HepG2 (cell line): ENCODE results near the gene IFI30. TPM values are rescaled to one million over a fixed set of nuclear protein-coding genes. Genes with fewer than 3 reads are reported as not detected.

Source experiments
- ATAC-seq: fragments of 200-7000 bp; cut with Tn5 transposase; 3 replicates; pipeline ENCODE4 v1.9.1; 2020; ENCODE audit warnings: mild to moderate bottlenecking, moderate library complexity
- BruUV-seq: library from RNA; stranded (reverse); fragments of 400-500 nt; replicated peaks from 2 replicates; lab custom pipeline; 2021; lab: Mats Ljungman, UMichigan
- CTCF ChIA-PET: fragments of 300-600 bp; formaldehyde crosslinking; extraction: SDS; loops from one replicate; lab custom pipeline; 2021; ENCODE audit warnings: low total read pairs, inconsistent platforms, low intra/inter-chr PET ratio; lab: Yijun Ruan, JAX
- POLR2A ChIA-PET: fragments of 350-600 bp; sonication (Branson Sonifier 250); formaldehyde crosslinking; loops from one replicate; lab custom pipeline; 2020; ENCODE audit warnings: antibody characterized with exemption, inconsistent platforms; lab: Yijun Ruan, JAX
- DNase-seq: peaks from one replicate; pipeline ENCODE4 v3.0.0-alpha.2; 2015; ENCODE audit warnings: low spot score
- FAIRE-seq: peaks from 3 replicates; lab custom pipeline; 2011; peaks lifted over from hg19 to GRCh38; lab: Jason Lieb, UNC
- H2AFZ ChIP-seq: one replicate; pipeline ENCODE4 v1.6.1; 2011; ENCODE audit warnings: low read length, inconsistent platforms
- H3K27ac ChIP-seq: fragments of 300-600 bp; 3 replicates; pipeline ENCODE4 v1.8.0; 2011; ENCODE audit warnings: mixed run types, mild to moderate bottlenecking, mixed read lengths, low read length, inconsistent platforms; ENCODE audit not compliant: insufficient read depth; ENCODE audit errors: extremely low read length
- H3K27me3 ChIP-seq, 2 experiments: fragments of 200-600 bp in 1 of 2; 2 replicates in 1 of 2; 3 replicates in 1 of 2; pipeline versions ENCODE4 v1.6.0 to v1.8.0; 2011; ENCODE audit warnings: low read length in 2 of 2, mild to moderate bottlenecking in 2 of 2, moderate library complexity in 2 of 2, inconsistent platforms in 1 of 2; ENCODE audit not compliant: insufficient read depth in 2 of 2, control insufficient read depth in 1 of 2
- H3K36me3 ChIP-seq, 2 experiments: fragments of 200-600 bp in 1 of 2; replicated peaks in 1 of 2; 2 replicates in 1 of 2; 3 replicates in 1 of 2; pipeline versions ENCODE4 v1.5.1 to v1.8.0; 2011; ENCODE audit warnings: low read length in 2 of 2, inconsistent platforms in 1 of 2; ENCODE audit not compliant: insufficient read depth in 2 of 2, control insufficient read depth in 1 of 2
- H3K4me1 ChIP-seq: 2 replicates; pipeline ENCODE4 v1.5.1; 2012; ENCODE audit warnings: low read length, inconsistent platforms; ENCODE audit not compliant: insufficient read depth
- H3K4me2 ChIP-seq: 2 replicates; pipeline ENCODE4 v1.6.0; 2011; ENCODE audit warnings: low read depth, low read length, inconsistent platforms
- H3K4me3 ChIP-seq, 3 experiments: fragments of 200-600 bp in 1 of 3; sonication (generic), shearing (Covaris generic) in 1 of 3; replicated peaks in 1 of 3; 2 replicates each; pipeline ENCODE4 v1.5.1; 2011 to 2016; ENCODE audit warnings: low read length in 3 of 3, inconsistent platforms in 2 of 3, low read depth in 2 of 3, mild to moderate bottlenecking in 2 of 3, control low read depth in 1 of 3, mixed read lengths in 1 of 3; ENCODE audit not compliant: insufficient read depth in 1 of 3
- H3K79me2 ChIP-seq: one replicate; pipeline ENCODE4 v1.6.1; 2011; ENCODE audit warnings: low read length, inconsistent platforms; ENCODE audit not compliant: insufficient read depth
- H3K9ac ChIP-seq: 2 replicates; pipeline ENCODE4 v1.6.0; 2011; ENCODE audit warnings: mild to moderate bottlenecking, low read depth, low read length, inconsistent platforms; ENCODE audit not compliant: insufficient read depth
- H3K9me3 ChIP-seq: 2 replicates; pipeline ENCODE4 v1.5.1; 2012; ENCODE audit warnings: mild to moderate bottlenecking, low read length
- H4K20me1 ChIP-seq: 2 replicates; pipeline ENCODE4 v1.6.0; 2011; ENCODE audit warnings: inconsistent platforms, mild to moderate bottlenecking, low read length, moderate library complexity; ENCODE audit not compliant: insufficient read depth
- ARNT2 ChIP-seq: sonication (generic); formaldehyde crosslinking; IDR thresholded peaks from 2 replicates; pipeline ENCODE4 v1.8.0; 2022; ENCODE audit warnings: mild to moderate bottlenecking, low read depth, missing genetic modification reagents, moderate library complexity
- BRF2 ChIP-seq: sonication (generic); formaldehyde crosslinking; IDR thresholded peaks from 2 replicates; pipeline ENCODE4 v1.8.1; 2022; ENCODE audit warnings: mild to moderate bottlenecking, missing genetic modification reagents
- CSRNP1 ChIP-seq: sonication (generic); formaldehyde crosslinking; IDR thresholded peaks from 2 replicates; pipeline ENCODE4 v1.8.1; 2023; ENCODE audit warnings: mild to moderate bottlenecking, missing genetic modification reagents
- IKZF1 ChIP-seq: fragments of 450-650 bp; IDR thresholded peaks from 2 replicates; pipeline ENCODE4 v1.7.1; 2016
- KLF11 ChIP-seq: IDR thresholded peaks from 2 replicates; pipeline ENCODE4 v1.6.1; 2016; ENCODE audit warnings: missing compliant biosample characterization
- NFYB ChIP-seq: sonication (generic); formaldehyde crosslinking; IDR thresholded peaks from 2 replicates; pipeline ENCODE4 v1.4.0; 2020; ENCODE audit warnings: missing genetic modification reagents
- POLR2A ChIP-seq, 2 experiments: IDR thresholded peaks; 2 replicates each; pipeline ENCODE4 v1.6.1; 2011; ENCODE audit warnings: low read depth in 2 of 2, low read length in 2 of 2, mild to moderate bottlenecking in 1 of 2, moderate library complexity in 1 of 2; ENCODE audit not compliant: insufficient read depth in 1 of 2
- TIGD3 ChIP-seq: sonication (generic); formaldehyde crosslinking; IDR thresholded peaks from 2 replicates; pipeline ENCODE4 v1.5.1; 2020; ENCODE audit warnings: mild to moderate bottlenecking, missing genetic modification reagents, borderline replicate concordance
- TRAFD1 ChIP-seq: sonication (generic); formaldehyde crosslinking; IDR thresholded peaks from 2 replicates; pipeline ENCODE4 v1.5.1; 2020; ENCODE audit warnings: missing genetic modification reagents, mild to moderate bottlenecking, borderline replicate concordance
- ZBTB20 ChIP-seq: sonication (generic); formaldehyde crosslinking; IDR thresholded peaks from 2 replicates; pipeline ENCODE4 v1.8.1; 2023; ENCODE audit warnings: missing genetic modification reagents, low read depth, mild to moderate bottlenecking, borderline replicate concordance
- ZFY ChIP-seq: sonication (generic); formaldehyde crosslinking; IDR thresholded peaks from 2 replicates; pipeline ENCODE4 v1.4.0; 2020; ENCODE audit warnings: missing genetic modification reagents
- ZNF263 ChIP-seq: sonication (generic); formaldehyde crosslinking; IDR thresholded peaks from 2 replicates; pipeline ENCODE4 v1.4.0; 2020; ENCODE audit warnings: missing genetic modification reagents
- ZNF274 ChIP-seq: sonication (generic); formaldehyde crosslinking; IDR thresholded peaks from 2 replicates; pipeline ENCODE4 v1.5.1; 2020; ENCODE audit warnings: mild to moderate bottlenecking, missing genetic modification reagents
- ZNF691 ChIP-seq: sonication (generic); formaldehyde crosslinking; IDR thresholded peaks from 2 replicates; pipeline ENCODE4 v1.4.0; 2020; ENCODE audit warnings: missing genetic modification reagents, low read depth, mild to moderate bottlenecking, borderline replicate concordance
- ZNF720 ChIP-seq: sonication (generic); formaldehyde crosslinking; IDR thresholded peaks from 2 replicates; pipeline ENCODE4 v1.4.0; 2020; ENCODE audit warnings: missing genetic modification reagents
- ZNF788 ChIP-seq: sonication (generic); formaldehyde crosslinking; IDR thresholded peaks from 2 replicates; pipeline ENCODE4 v1.5.0; 2020; ENCODE audit warnings: mild to moderate bottlenecking, missing genetic modification reagents, borderline replicate concordance
- ZNF879 ChIP-seq: sonication (generic); formaldehyde crosslinking; IDR thresholded peaks from 2 replicates; pipeline ENCODE4 v1.8.1; 2023; ENCODE audit warnings: missing genetic modification reagents
- WGBS: methylation state at CpG from one replicate; pipeline ENCODE4 v1.1.6; 2017; ENCODE audit warnings: low lambda C conversion rate; 5-methylcytosine and 5-hydroxymethylcytosine counted together
- in situ Hi-C: cut with HindIII; loops from 2 replicates; pipeline ENCODE4 v1.10.0; 2017; ENCODE audit warnings: low pct_unique_long_range_greater_than_20kb; ENCODE audit not compliant: extremely low pct_ligation_motif_present
- intact Hi-C: fragments of 100-400 bp; cut with micrococcal nuclease; formaldehyde crosslinking; loops from one replicate; pipeline ENCODE4 v1.10.0; 2022; ENCODE audit not compliant: unreplicated experiment
- polyA plus RNA-seq, 8 experiments: library from polyadenylated mRNA; depleted of rRNA in 3 of 8; stranded (reverse) in 7 of 8; unstranded in 1 of 8; fragments of >200 nt; fragmentation: Illumina TruSeq in 4 of 8; extraction: Trizol in 4 of 8; gene quantifications; 2 replicates each; pipeline versions ENCODE4 v1.2.1 to v1.2.3, GENCODE V29; 2011 to 2016; ENCODE audit warnings: low read depth in 4 of 8, missing spikeins in 1 of 8, mixed read lengths in 1 of 8; ENCODE audit not compliant: insufficient read depth in 1 of 8
- total RNA-seq, 5 experiments: library from RNA; depleted of rRNA; stranded (reverse); fragments of >200 nt; fragmentation: Illumina TruSeq; extraction: Trizol; gene quantifications; 2 replicates each; pipeline ENCODE4 v1.2.3, GENCODE V29; 2016; ENCODE audit warnings: low read depth in 1 of 5

The IFI30 gene
- total and polyA plus RNA-seq, 2 of the 13 experiments (the other 11 are each of a cell fraction or from before 2014, with no cell fraction given), result 25.0 to 79.4 TPM

- ChIA-PET POLR2A (interaction anchor here (0.8 to 3.1 kb wide), 12 partner anchors 8 to 127 kb away, joined by 3 to 18 read pairs (median 6); no protein-coding TSS in a partner anchor), CTCF (interaction anchor here (0.9 to 1.2 kb wide), 2 partner anchors 8 to 40 kb away, joined by 3 read pairs; no protein-coding TSS in a partner anchor)
- WGBS, result 2% methylated on average over 32 of the region's 86 CpGs
- TF ChIP-seq TRAFD1 (CRISPR knock-in tag) (no peak), IKZF1 (no peak), ZFY (peak; percentile 69), ARNT2 (CRISPR knock-in tag) (no peak; the same call in 1 of the 2 replicates), NFYB (CRISPR knock-in tag) (no peak), KLF11 (CRISPR knock-in tag) (no peak), BRF2 (CRISPR knock-in tag) (no peak), ZNF720 (CRISPR knock-in tag) (no peak), ZNF274 (CRISPR knock-in tag) (no peak), ZBTB20 (CRISPR knock-in tag) (no peak), ZNF691 (no peak), POLR2A (IDR thresholded peaks at IDR 0.05; ENCODE audit: insufficient read depth in 1 of 2, low read depth in 2 of 2, low read length in 2 of 2) (peak in 1 of 2 experiments; percentile 70; a peak in 2 of 4 replicates), ZNF788 (CRISPR knock-in tag) (0 out of 2 replicates have a peak, but pooled peaks have one; percentile 10), TIGD3 (no peak), ZNF263 (CRISPR knock-in tag) (no peak), ZNF879 (no peak), CSRNP1 (peak; percentile 45; the same call in 1 of the 2 replicates)
Measured at GRCh38 chr19:18152817-18153555, 20.6 kb upstream of the IFI30 start, which contains the start of gene PIK3R2. PIK3R2 (plus strand) TSS chr19:18153163; CDS start chr19:18155880, 2,717 bp downstream.

More at GRCh38 chr19:18152817-18153555, 20.6 kb upstream of the IFI30 start, which contains the start of gene PIK3R2:
- Histone ChIP-seq H2AFZ (no peak within 1 kb of the TSS), H3K9me3 (no peaks in the 10 kb centered on the region), H3K27ac (peak within 1 kb of the TSS; percentile 94), H3K9ac (peak within 1 kb of the TSS; percentile 99), H3K4me2 (peak within 1 kb of the TSS; percentile 93), H3K4me1 (peaks cover 56% of the 10 kb centered on the region), H3K4me3 (peak within 1 kb of the TSS; percentile 73 to 98 (median 98)), H4K20me1 (0 out of 2 replicates have a peak, but pooled peaks cover 11% of the 10 kb centered on the region), H3K36me3 (peaks cover 8 to 18% of the 10 kb centered on the region in 2 experiments; a peak in 4 of 5 replicates), H3K27me3 (no peaks in the 10 kb centered on the region; a peak in 1 of 5 replicates), H3K79me2 (peaks cover 18% of the 10 kb centered on the region)
- FAIRE-seq (no peak), DNase-seq (peak; percentile 97), ATAC-seq (peak; percentile 86)
- intact Hi-C loops (no loop called here), in situ Hi-C loops (loop anchor here (5.0 kb wide), 1 partner anchor 41 kb away; no protein-coding TSS in a partner anchor)
- no TSS peak for BruUV-seq
